ENCODE results near the gene KRTAP10-5.

KRTAP10-5 gene

DNA sequence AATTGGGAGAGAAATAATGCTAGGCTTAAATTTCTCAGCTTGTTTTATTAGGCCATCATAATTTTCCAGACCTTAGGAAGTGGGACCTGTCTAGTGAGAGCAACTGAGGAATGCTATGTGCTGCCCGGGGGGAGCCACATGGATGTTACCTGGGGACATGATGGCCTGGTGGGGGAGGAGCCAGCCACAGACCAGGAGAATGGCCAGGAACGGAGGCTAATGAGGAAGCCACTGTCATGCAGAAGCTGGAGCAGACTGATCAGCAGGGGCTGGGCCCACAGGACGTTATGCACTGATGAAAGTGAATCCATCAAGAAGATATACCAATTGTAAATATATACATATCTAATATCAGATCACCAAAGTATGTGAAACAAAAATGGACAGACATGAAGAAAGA, 35.8 kb downstream of the KRTAP10-5 start:
- Histone ChIP-seq H3K36me3 (ENCODE audit: insufficient read depth) (no peaks in the 10 kb centered on the region), H3K79me2 (ENCODE audit: insufficient read depth, low read depth) (no peaks in the 10 kb centered on the region), H4K20me1 (ENCODE audit: insufficient read depth) (no peaks in the 10 kb centered on the region), H3K4me2 (no peak overlapping the region), H3K4me1 (ENCODE audit: low read depth, poor library complexity, severe bottlenecking) (no peaks in the 10 kb centered on the region), H2AFZ (ENCODE audit: low read depth) (no peak overlapping the region), H3K4me3 (IDR thresholded peaks at IDR 0.05; ENCODE audit: insufficient read depth, low read depth, low read length) (no peak overlapping the region), H3K27ac (no peak overlapping the region), H3K9ac (no peak overlapping the region), H3K27me3 (ENCODE audit: insufficient read depth, low read depth) (peaks cover 83% of the 10 kb centered on the region)
- TF ChIP-seq, protein P1, sequence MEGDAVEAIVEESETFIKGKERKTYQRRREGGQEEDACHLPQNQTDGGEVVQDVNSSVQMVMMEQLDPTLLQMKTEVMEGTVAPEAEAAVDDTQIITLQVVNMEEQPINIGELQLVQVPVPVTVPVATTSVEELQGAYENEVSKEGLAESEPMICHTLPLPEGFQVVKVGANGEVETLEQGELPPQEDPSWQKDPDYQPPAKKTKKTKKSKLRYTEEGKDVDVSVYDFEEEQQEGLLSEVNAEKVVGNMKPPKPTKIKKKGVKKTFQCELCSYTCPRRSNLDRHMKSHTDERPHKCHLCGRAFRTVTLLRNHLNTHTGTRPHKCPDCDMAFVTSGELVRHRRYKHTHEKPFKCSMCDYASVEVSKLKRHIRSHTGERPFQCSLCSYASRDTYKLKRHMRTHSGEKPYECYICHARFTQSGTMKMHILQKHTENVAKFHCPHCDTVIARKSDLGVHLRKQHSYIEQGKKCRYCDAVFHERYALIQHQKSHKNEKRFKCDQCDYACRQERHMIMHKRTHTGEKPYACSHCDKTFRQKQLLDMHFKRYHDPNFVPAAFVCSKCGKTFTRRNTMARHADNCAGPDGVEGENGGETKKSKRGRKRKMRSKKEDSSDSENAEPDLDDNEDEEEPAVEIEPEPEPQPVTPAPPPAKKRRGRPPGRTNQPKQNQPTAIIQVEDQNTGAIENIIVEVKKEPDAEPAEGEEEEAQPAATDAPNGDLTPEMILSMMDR (conservative IDR thresholded peaks at IDR 0.05; ENCODE audit: low read depth, low read length) = no peak

DNA sequence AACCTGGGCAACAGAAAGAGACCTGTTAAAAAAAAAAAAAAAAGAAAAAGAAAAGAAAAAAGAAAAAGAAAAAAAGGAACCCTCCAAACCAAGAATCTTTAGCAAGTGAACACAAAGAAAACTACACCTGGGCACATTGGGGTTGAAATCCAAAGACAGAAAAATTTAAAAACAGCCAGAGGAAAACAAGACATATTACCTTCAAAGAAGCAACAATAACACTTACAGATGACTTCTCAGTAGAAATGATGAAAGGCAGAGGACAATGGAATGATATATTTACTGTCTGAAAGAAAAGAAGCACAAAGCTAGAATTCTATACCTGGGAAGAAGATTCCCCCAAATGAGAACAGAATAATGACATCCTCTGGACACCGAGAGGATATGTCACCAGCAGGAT, 37.7 kb downstream of the KRTAP10-5 start:
- H3K4me2 ChIP-seq = no peak overlapping the region
- no peaks in the 10 kb centered on the region for H3K36me3 ChIP-seq (ENCODE audit: insufficient read depth)
- H3K27me3 ChIP-seq (ENCODE audit: insufficient read depth, low read depth) = peaks cover 80% of the 10 kb centered on the region
- no peak overlapping the region for H2AFZ ChIP-seq (ENCODE audit: low read depth)
- H3K4me1 ChIP-seq (ENCODE audit: low read depth, poor library complexity, severe bottlenecking) = no peaks in the 10 kb centered on the region
- H4K20me1 ChIP-seq (ENCODE audit: insufficient read depth) = no peaks in the 10 kb centered on the region
- H3K79me2 ChIP-seq (ENCODE audit: insufficient read depth, low read depth) = no peaks in the 10 kb centered on the region
- no peak overlapping the region for H3K27ac ChIP-seq
- no peak overlapping the region for H3K9ac ChIP-seq
- H3K4me3 ChIP-seq (IDR thresholded peaks at IDR 0.05; ENCODE audit: insufficient read depth, low read depth, low read length) = no peak overlapping the region
- TF ChIP-seq, protein P1 (conservative IDR thresholded peaks at IDR 0.05; ENCODE audit: low read depth, low read length) = no peak

DNA sequence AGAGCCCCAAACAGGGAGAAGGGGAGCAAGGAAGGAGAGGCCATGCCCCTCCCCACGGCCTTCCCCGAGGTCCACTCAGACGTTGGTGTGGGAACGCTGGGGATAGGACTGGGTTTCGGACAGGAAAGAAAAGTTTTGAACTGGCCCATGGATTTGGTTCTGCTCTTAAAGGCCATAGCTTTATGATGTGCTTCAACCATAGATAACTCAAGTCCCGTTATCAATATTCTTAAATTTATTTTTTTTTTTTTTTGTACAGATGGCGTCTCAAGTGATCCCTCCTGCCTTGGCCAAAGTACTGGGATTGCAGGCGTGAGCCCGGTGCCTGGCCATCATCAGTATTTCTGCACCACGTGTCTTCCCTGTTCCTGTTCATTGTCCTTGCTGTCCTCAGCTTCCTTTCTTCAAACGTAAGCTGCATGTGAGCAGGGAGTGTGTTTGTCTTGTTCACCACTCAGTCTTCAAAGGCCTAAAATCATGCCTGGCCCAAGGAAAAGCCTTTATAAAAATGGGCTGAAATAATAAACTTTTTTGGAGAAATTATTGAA, 39.6 kb downstream of the KRTAP10-5 start:
- H2AFZ ChIP-seq (ENCODE audit: low read depth) = no peak overlapping the region
- TF ChIP-seq, protein P1 (conservative IDR thresholded peaks at IDR 0.05; ENCODE audit: low read depth, low read length) = no peak
- H3K27me3 ChIP-seq (ENCODE audit: insufficient read depth, low read depth) = peaks cover 81% of the 10 kb centered on the region

DNA sequence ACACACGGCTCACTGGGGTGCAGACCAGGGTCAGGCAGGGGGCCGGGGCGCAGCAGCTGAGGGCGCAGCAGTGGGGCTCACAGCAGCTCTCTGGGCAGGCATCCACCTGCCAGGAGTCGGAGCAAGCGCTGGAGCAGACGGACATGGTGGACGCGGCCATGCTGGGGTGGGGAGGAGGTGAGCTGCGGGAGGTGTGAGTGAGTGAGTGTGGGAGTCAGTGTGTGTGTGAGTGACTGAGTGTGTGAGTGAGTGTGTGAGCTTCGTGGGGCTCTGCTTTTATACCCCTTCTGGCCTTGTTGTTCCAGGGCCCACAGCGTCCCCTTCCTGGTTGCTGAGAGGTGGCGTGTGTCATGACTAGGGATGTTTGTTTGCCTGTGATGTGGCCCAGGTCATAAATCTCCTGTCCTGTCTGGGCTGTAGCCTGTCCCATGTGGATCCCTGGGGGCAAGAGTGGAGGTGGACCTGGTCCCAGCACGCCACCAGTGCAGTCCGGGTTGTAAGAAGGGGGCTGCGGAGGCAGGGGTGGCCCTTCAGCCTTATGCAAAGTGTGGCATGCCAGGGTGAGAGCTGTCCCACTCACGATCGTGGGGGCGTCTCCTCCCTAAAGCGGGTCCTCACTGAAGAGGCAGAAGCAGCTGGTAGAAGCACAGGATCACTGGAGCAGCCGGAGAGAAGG, 40.3 kb downstream of the KRTAP10-5 start, which contains the start of gene KRTAP10-1:
TSS of gene KRTAP10-1 (minus strand) at position 205 of the 676 bp plus-strand sequence. CDS start at position 160, 45 bp downstream.
- H3K4me3 ChIP-seq (IDR thresholded peaks at IDR 0.05; ENCODE audit: insufficient read depth, low read depth, low read length) = no peak within 1 kb of the TSS
- no peak within 1 kb of the TSS for H3K27ac ChIP-seq
- no peak within 1 kb of the TSS for H2AFZ ChIP-seq (ENCODE audit: low read depth)
- H3K79me2 ChIP-seq (ENCODE audit: insufficient read depth, low read depth) = no peaks in the 10 kb centered on the region
- no peaks in the 10 kb centered on the region for H3K4me1 ChIP-seq (ENCODE audit: low read depth, poor library complexity, severe bottlenecking)
- H3K9ac ChIP-seq = no peak within 1 kb of the TSS
- TF ChIP-seq, protein P1 (conservative IDR thresholded peaks at IDR 0.05; ENCODE audit: low read depth, low read length) = no peak
- no peaks in the 10 kb centered on the region for H3K36me3 ChIP-seq (ENCODE audit: insufficient read depth)
- H4K20me1 ChIP-seq (ENCODE audit: insufficient read depth) = no peaks in the 10 kb centered on the region
- H3K27me3 ChIP-seq (ENCODE audit: insufficient read depth, low read depth) = peaks cover 77% of the 10 kb centered on the region
- H3K4me2 ChIP-seq = no peak within 1 kb of the TSS

More for the DNA sequence above, 39.6 kb downstream of the KRTAP10-5 start:
- Histone ChIP-seq H3K9ac (no peak overlapping the region), H3K4me3 (IDR thresholded peaks at IDR 0.05; ENCODE audit: insufficient read depth, low read depth, low read length) (no peak overlapping the region), H3K4me2 (no peak overlapping the region), H3K79me2 (ENCODE audit: insufficient read depth, low read depth) (no peaks in the 10 kb centered on the region), H3K27ac (no peak overlapping the region), H3K36me3 (ENCODE audit: insufficient read depth) (no peaks in the 10 kb centered on the region), H3K4me1 (ENCODE audit: low read depth, poor library complexity, severe bottlenecking) (no peaks in the 10 kb centered on the region), H4K20me1 (ENCODE audit: insufficient read depth) (no peaks in the 10 kb centered on the region)

Measured in KMS-11 (cell line).